ENCODE results near the gene MNAT1. TPM values are rescaled to one million over a fixed set of nuclear protein-coding genes. Genes with fewer than 3 reads are reported as not detected.

The MNAT1 gene
- total RNA-seq, 1 donor, result 71.7 TPM

GRCh38 chr14:60931218-60931617, 196.7 kb downstream of the MNAT1 start:
- TF ChIP-seq CTCF (IDR thresholded peaks at IDR 0.05; ENCODE audit: insufficient read depth, low read depth, low read length), result no peak
- DNase-seq (ENCODE audit: low read depth), result no peak
- H3K4me3 ChIP-seq (ENCODE audit: low read depth, low read length), result no peak overlapping the region

- no peak for TF ChIP-seq CTCF (IDR thresholded peaks at IDR 0.05; ENCODE audit: insufficient read depth, low read depth, low read length)
- no peak overlapping the region for H3K4me3 ChIP-seq (ENCODE audit: low read depth, low read length)
- no peak for DNase-seq (ENCODE audit: low read depth)
These were observed 199.5 kb downstream of the MNAT1 start for GRCh38 chr14:60933920-60934655.

GRCh38 chr14:60935319-60935718, 200.8 kb downstream of the MNAT1 start:
- no peak overlapping the region for H3K4me3 ChIP-seq (ENCODE audit: low read depth, low read length)
- no peak for DNase-seq (ENCODE audit: low read depth)
- TF ChIP-seq CTCF (IDR thresholded peaks at IDR 0.05; ENCODE audit: insufficient read depth, low read depth, low read length), result no peak

GRCh38 chr14:60943637-60944032, 209.1 kb downstream of the MNAT1 start:
- no peak for DNase-seq (ENCODE audit: low read depth)
- no peak for TF ChIP-seq CTCF (IDR thresholded peaks at IDR 0.05; ENCODE audit: insufficient read depth, low read depth, low read length)

GRCh38 chr14:60944204-60944603, 209.6 kb downstream of the MNAT1 start:
- H3K4me3 ChIP-seq (ENCODE audit: low read depth, low read length), result no peak overlapping the region
- DNase-seq (ENCODE audit: low read depth), result no peak
- no peak for TF ChIP-seq CTCF (IDR thresholded peaks at IDR 0.05; ENCODE audit: insufficient read depth, low read depth, low read length)

More at GRCh38 chr14:60943637-60944032, 209.1 kb downstream of the MNAT1 start:
- H3K4me3 ChIP-seq (ENCODE audit: low read depth, low read length), result no peak overlapping the region

- no peak for DNase-seq (ENCODE audit: low read depth)
These were observed 211.4 kb downstream of the MNAT1 start for GRCh38 chr14:60945984-60946383.

More at GRCh38 chr14:60945984-60946383, 211.4 kb downstream of the MNAT1 start:
- TF ChIP-seq CTCF (IDR thresholded peaks at IDR 0.05; ENCODE audit: insufficient read depth, low read depth, low read length), result no peak
- no peak overlapping the region for H3K4me3 ChIP-seq (ENCODE audit: low read depth, low read length)

All from fibroblast of villous mesenchyme (primary cell).